Placental pericyte (primary cell): ENCODE data around the gene ITIH4. TPM values are rescaled to one million over a fixed set of nuclear protein-coding genes. Genes with fewer than 3 reads are reported as not detected.

Source experiments
- small RNA-seq: library from RNA; depleted of rRNA; stranded (forward); fragments of <200 nt; gene quantifications from one replicate; pipeline ENCODE3, GENCODE V24; 2012; ENCODE audit warnings: low replicate concordance
- total RNA-seq: library from RNA; depleted of rRNA; stranded (reverse); fragments of >200 nt; gene quantifications from 2 replicates; pipeline ENCODE4 v1.2.3, GENCODE V29; 2012

Gene ITIH4
- total RNA-seq, result 0.57 and 0.88 TPM in 2 replicates

GRCh38 chr3:52830535-52831258 lies at the start of gene ITIH4:
ITIH4 (minus strand) TSS chr3:52830672; CDS start chr3:52830642, 30 bp downstream.

GRCh38 chr3:52834871-52835501 lies 4.5 kb upstream of the ITIH4 start, which contains the start of gene MUSTN1:
MUSTN1 (minus strand) TSS chr3:52835019; CDS start chr3:52834948, 71 bp downstream.

GRCh38 chr3:52794612-52795099 lies 35.8 kb downstream of the ITIH4 start, which contains the start of gene ITIH3:
ITIH3 (plus strand) TSS chr3:52794796; CDS start chr3:52794804, 8 bp downstream.

GRCh38 chr3:52777127-52777958 lies 53.1 kb downstream of the ITIH4 start, which contains the start of gene ITIH1:
ITIH1 (plus strand) TSS chr3:52777599; CDS start chr3:52777616, 17 bp downstream.

GRCh38 chr3:52770496-52771333 lies 59.8 kb downstream of the ITIH4 start, which contains the start of gene NEK4:
NEK4 (minus strand) TSS chr3:52770940; CDS start chr3:52770746, 194 bp downstream.

Small RNA genes within 50 kb of the gene (small RNA-seq; reads per million reads assigned to genes)
- gene MIR8064, result not detected
- not detected for gene MUSTN1

Other genes starting within 250 kb of the ITIH4 start
- 86.4 and 93.6 TPM in 2 replicates for gene PBRM1, start 144.8 kb downstream of the ITIH4 start, total RNA-seq
- gene GNL3, start 144.6 kb downstream of the ITIH4 start, total RNA-seq, result 134 and 171 TPM in 2 replicates
- 80.5 and 96.1 TPM in 2 replicates for gene GLT8D1, start 124.9 kb downstream of the ITIH4 start, total RNA-seq
- 70.2 and 75.5 TPM in 2 replicates for gene SPCS1, start 124.6 kb downstream of the ITIH4 start, total RNA-seq
- gene NEK4, start 59.7 kb downstream of the ITIH4 start, total RNA-seq, result 23.2 and 34.8 TPM in 2 replicates
- gene ITIH1, start 53.1 kb downstream of the ITIH4 start, total RNA-seq, result not detected in 2 replicates
- 0.14 TPM in 1 of 2 replicates, not detected in the other for gene ITIH3, start 35.9 kb downstream of the ITIH4 start, total RNA-seq
- not detected in 2 replicates for gene MUSTN1, start 4.3 kb upstream of the ITIH4 start, total RNA-seq
- 17.1 and 22.0 TPM in 2 replicates for gene STIMATE, start 66.9 kb upstream of the ITIH4 start, total RNA-seq
- gene SFMBT1, start 215.4 kb upstream of the ITIH4 start, total RNA-seq, result 3.5 and 3.9 TPM in 2 replicates